ENCODE results near the gene KSR2.

Gene KSR2

DNA sequence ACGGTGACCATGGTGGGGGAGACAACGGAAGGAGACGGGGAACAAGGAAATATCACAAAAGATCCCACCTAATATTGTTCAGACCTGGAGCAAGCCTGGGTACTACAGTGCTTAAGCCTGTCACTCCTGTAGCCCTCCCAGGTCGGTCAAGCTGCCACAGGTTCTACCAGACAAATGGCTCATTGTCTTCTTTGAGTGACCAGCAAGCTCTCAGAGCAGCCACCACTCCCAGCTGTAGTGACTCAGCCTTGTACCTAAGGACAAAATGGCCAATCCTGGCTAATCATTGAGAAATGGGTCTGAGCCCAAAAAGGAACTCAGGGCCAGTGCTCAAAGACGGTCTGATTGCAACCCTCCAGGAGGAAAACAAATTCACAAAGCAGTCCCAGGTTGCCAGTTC lies 368.9 kb downstream of the KSR2 start:
- FAIRE-seq: no peak

DNA sequence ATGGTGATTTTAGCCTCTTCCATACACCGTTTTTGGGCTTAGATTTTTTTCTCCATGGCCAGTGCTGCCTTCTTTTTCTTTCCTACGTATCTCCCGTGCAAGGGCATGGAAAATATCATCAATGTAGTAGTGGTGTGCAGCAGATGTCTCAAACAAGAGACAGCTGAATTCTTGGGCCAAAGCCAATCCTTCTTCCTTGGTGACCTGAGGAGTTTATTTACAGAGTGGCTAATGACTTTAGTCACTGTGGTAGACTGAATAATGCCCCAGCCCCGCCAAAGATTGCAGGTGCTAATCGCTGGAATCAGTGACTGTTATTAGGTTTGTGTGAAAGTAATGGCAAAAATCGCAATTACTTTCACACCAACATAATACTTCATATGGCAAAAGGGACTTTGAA lies 371.8 kb downstream of the KSR2 start:
- FAIRE-seq: no peak

DNA sequence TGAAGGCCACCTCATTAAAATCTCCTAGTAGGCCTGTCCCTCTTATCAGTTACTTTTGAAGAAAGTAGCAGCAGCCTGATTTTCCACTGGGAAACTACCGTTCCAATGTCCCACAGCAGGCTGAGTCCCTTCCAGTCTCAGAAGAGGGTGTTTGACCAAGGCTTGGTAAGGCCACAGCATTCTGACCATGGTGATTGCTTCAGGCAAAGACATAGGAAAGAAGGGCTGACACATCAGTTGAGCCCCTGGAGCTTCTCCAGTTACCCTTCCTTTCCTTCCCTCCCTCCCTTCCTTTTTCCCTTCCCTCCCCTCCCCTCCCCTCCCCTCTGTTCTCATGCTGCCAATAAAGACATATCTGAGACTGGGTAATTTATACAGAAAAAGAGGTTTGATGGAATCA lies 373.0 kb downstream of the KSR2 start:
- FAIRE-seq: no peak

DNA sequence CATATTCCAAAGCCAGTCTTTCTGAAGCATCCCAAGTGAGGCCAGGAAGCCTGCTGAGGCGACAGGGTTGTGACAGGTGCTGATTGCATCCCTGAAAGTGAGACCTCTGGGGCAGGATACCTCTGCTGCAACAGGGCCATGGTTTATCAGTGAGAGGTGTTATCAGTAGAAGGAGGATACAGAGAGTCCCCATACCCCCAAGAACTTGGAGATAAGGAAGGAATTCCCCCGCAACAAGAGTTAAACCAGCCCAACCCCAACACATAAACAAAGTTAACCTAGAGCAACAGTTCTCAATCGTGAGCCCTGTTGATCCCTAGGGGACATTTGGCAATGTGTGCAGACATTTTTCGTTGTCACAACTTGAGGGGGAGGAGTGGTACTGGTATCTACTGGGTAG lies 374.3 kb downstream of the KSR2 start:
- no peak for FAIRE-seq

- FAIRE-seq: no peak
Observed at GRCh38 chr12:117593815-117594400, 374.9 kb downstream of the KSR2 start.

DNA sequence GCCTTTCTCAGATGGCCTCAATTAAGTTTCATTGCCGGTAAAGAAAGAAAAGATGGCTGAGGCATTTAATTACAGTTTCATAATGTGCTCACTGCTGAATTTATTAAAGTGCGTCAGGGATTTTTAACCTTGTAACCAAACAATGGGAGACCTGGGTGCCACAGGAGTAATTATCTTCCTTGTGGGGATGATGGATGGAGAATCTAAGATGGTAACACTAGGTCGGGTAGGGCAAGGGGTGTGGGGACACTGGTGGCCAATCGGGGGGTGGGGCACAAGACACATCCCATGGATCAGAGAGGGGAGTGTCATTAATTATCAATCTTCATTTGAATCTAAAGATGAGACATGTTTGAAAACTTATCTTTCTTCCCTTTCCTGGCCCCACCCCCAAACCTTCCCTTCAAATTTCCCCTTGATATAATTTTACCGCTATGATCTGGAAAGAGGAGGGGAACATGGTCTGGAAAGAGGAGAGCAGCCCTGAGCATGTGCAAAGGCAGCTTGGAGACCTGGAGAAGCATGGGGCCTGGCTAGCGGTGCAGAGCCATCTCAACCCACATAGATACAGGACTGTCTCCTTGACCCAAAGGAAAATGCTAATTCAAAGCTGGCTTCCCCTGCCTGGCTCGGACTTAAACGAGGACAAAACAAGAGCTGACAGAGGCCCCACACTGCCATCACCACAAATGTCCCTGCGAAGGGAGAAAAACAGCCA lies 376.0 kb downstream of the KSR2 start:
- FAIRE-seq: no peak

DNA sequence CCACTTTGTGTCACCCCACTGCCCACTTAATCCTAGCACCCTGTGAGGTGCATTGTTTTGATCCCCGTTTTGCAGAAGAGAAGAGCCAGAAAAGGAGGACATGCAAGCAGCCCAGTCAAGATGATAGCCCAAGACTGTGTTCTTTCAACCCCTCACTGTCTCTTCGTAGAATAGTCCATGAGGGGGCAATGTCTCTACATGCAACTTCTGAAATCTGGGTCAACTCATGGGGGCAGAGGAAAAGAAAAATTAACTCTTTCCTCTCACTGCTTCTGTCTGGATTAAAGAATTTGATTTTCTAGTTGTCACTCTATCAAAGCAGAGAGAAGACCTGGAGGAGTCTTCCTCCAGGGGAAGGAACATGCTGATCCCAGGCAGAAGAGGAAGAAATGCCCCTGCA lies 377.8 kb downstream of the KSR2 start:
- FAIRE-seq: no peak

DNA sequence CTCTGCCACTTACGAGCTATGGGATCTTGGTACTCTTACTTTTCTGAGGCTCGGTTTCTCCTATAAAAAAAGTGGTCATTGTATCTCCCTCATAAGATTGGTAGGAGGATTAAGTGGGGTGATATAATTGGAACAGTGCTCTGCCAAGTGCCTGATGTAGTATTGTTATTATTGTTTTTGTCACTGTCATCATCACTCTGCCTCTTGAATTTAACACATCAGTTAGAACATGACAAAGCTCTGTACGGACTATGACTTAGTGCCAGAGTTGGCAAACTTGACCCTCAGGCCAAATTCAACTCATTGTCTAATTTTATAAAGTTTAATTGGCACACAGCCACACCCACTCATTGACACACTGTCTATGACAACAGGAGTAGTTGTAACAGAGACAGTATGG lies 378.4 kb downstream of the KSR2 start:
- no peak for FAIRE-seq

GRCh38 chr12:117589021-117589420 lies 379.8 kb downstream of the KSR2 start:
- no peak for FAIRE-seq

GRCh38 chr12:117587631-117588287 lies 381.0 kb downstream of the KSR2 start:
- FAIRE-seq: no peak

DNA sequence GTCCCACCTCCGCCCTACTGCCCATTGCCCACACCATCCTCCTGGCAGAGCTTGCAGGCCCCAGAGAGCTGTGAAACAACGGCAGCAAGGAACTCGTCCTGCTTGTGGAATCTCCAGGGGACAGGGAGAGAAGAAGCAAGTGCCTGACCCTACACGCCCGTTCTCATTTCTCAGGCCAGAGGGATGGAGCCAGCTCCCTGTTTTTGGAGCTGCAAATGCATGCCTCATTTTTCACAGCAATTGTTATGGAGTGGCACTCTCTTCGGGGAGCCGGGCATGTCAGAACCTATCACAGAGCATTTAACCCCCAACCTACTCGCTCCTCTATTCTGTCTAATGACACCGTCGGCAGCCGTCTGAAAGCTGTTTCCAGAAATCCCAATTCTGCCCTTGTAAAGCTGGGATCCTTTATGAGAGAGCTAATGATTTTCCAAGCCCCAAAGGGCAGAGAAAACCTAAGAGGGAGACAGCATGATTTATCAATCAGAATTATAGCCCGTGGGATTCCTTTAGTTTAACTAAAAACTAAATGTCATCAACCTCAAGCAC lies 385.0 kb downstream of the KSR2 start:
- FAIRE-seq: no peak

DNA sequence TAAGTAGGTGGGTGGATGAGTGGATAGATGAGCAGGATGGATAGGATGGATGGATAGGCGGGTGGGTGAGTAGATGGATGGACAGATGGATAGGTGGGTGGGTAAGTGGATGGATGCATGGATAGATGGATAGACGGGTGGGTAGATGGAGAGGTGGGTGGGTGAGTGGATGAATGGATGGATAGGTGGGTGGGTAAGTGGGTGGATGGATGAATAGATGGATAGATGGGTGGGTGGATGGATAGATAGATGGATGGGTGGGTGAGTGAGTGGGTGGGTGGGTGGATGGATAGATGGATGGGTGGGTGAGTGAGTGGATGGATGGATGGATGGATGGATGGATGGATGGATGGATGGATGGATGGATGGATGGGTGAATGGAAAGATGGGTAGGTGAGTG lies 385.7 kb downstream of the KSR2 start:
- FAIRE-seq: no peak

DNA sequence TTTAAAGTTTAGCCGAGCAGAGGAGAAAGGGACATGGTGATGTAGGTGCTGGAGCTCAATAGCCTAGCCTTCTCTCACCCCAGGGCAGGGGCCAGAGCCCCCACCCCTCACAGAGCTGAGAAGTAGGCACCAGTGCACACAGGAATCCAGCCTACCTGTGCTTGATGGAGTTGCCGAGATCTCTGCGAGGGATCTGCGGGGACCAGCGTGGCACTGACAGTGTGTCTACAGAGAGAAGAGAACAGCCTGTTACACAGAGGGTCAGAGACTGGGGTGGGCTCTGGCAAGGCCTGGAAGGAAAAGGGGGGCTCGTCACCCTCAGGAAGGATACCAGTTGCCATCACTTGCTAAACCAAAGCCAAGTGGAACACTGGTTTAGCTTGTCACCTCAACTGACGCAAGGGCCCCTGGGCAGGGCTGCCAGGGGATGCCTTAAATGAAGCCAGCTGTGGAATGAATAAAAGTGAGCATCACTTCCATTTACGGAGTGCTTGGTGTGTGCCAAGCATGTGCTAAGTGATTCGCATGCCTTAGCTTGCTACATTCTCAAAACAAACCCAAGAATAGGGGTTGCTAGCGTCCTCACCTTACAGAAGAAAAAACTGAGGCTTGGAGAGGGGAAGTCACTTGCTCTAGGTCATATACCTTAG lies 386.5 kb downstream of the KSR2 start:
- FAIRE-seq: no peak

- no peak for FAIRE-seq
Observed at GRCh38 chr12:117580718-117581062, 388.1 kb downstream of the KSR2 start.

GRCh38 chr12:117580015-117580717 lies 388.6 kb downstream of the KSR2 start:
- FAIRE-seq: no peak

DNA sequence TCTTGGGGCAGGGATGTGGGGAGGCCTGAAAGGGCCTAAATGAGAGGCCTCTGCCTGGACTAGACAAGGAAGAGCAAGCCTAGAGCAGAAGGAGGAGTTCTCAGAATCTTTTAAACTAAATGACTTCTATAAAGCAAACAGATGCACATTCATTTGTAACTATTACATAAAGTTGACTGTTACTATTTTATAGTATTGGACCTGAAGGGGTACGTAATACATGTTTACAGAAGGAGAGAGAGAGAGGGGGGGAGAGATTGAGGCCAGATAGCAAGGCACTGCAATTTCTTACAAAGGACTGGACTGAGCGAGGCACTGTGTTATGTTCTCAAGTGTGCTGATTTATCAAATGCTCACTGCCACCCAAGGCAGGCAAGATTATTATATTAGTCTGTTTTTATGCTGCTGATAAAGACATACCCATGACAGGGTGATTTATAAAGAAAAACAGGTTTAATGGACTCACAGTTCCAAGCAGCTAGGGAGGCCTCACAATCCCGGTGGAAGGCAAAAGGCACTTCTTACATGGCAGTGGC lies 391.6 kb downstream of the KSR2 start:
- FAIRE-seq: no peak

GRCh38 chr12:117576053-117576452 lies 392.7 kb downstream of the KSR2 start:
- FAIRE-seq: no peak

DNA sequence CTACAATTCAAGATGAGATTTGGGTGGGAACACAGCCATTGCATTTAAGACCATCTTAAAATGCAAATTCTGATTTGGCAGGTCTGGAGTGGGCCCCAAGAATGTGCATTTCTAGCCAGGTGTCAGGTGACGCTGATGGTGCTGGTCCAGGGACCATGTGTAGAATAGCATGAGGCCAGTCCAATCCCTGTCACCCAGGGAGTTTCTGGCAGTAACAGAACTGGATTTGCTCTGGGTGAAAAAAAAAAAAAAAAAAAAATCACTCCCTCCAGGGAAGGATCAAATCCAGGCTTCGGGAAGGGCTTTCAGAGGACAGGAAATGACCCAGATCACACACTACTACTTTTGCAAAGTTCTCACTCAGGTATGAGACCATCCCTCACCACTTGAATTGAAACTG lies 394.1 kb downstream of the KSR2 start:
- FAIRE-seq: no peak

GRCh38 chr12:117572755-117573154 lies 396.0 kb downstream of the KSR2 start:
- no peak for FAIRE-seq

GRCh38 chr12:117571321-117571720 lies 397.5 kb downstream of the KSR2 start:
- no peak for FAIRE-seq

GRCh38 chr12:117570608-117571007 lies 398.2 kb downstream of the KSR2 start:
- no peak for FAIRE-seq

- no peak for FAIRE-seq
Observed at GRCh38 chr12:117567644-117568216, 401.1 kb downstream of the KSR2 start.

Measured in A204.1 (cell line).